OCI-LY7 (cell line): ENCODE measurements around the gene EYA2. TPM values are rescaled to one million over a fixed set of nuclear protein-coding genes. Genes with fewer than 3 reads are reported as not detected.

Experiments used
- BruUV-seq: library from RNA; stranded (reverse); fragments of 400-500 nt; replicated peaks from 2 replicates; lab custom pipeline; 2021; lab: Mats Ljungman, UMichigan
- CTCF ChIA-PET: fragments of 300-600 bp; sonication (Branson Sonifier 250); formaldehyde crosslinking; loops from one replicate; lab custom pipeline; 2022; ENCODE audit warnings: antibody characterized with exemption; ENCODE audit not compliant: unreplicated experiment; lab: Charles Lee
- POLR2A ChIA-PET: fragments of 300-600 bp; sonication (Branson Sonifier 250); formaldehyde crosslinking; loops from one replicate; lab custom pipeline; 2022; ENCODE audit warnings: antibody characterized with exemption; lab: Charles Lee
- DNase-seq: peaks from one replicate; pipeline ENCODE4 v3.0.0-alpha.2; 2015; ENCODE audit warnings: low spot score
- H2AFZ ChIP-seq: fragments of 200-600 bp; sonication (generic), shearing (Covaris generic); 2 replicates; pipeline ENCODE4 v1.6.1; 2014; ENCODE audit warnings: mild to moderate bottlenecking, antibody characterized with exemption, low read length, moderate library complexity
- H3K27ac ChIP-seq: fragments of 200-600 bp; sonication (generic); 2 replicates; pipeline ENCODE4 v1.5.1; 2014; ENCODE audit warnings: mixed run types, low read depth, mild to moderate bottlenecking, moderate library complexity, low read length, inconsistent platforms; ENCODE audit not compliant: poor library complexity, severe bottlenecking
- H3K36me3 ChIP-seq: fragments of 200-600 bp; sonication (generic); 2 replicates; pipeline ENCODE4 v1.6.1; 2014; ENCODE audit warnings: mild to moderate bottlenecking, antibody characterized with exemption, low read length, moderate library complexity, mixed read lengths; ENCODE audit not compliant: insufficient read depth
- H3K4me1 ChIP-seq: fragments of 200-600 bp; sonication (generic); 2 replicates; pipeline ENCODE4 v1.5.1; 2014; ENCODE audit warnings: mild to moderate bottlenecking, low read length; ENCODE audit not compliant: insufficient read depth, poor library complexity, severe bottlenecking
- H3K4me2 ChIP-seq: fragments of 200-600 bp; sonication (generic); 2 replicates; pipeline ENCODE4 v1.6.1; 2014; ENCODE audit warnings: mild to moderate bottlenecking, low read length
- H3K4me3 ChIP-seq: fragments of 200-600 bp; sonication (generic); 2 replicates; pipeline ENCODE4 v1.5.1; 2014; ENCODE audit warnings: mild to moderate bottlenecking, low read depth, low read length; ENCODE audit not compliant: poor library complexity, severe bottlenecking
- H3K79me2 ChIP-seq: fragments of 200-600 bp; sonication (generic); 2 replicates; pipeline ENCODE4 v1.6.1; 2016; ENCODE audit warnings: low read depth, mild to moderate bottlenecking, low read length, moderate library complexity, mixed read lengths; ENCODE audit not compliant: insufficient read depth
- H3K9me2 ChIP-seq: fragments of 200-600 bp; sonication (generic); 2 replicates; pipeline ENCODE4 v1.6.1; 2016; ENCODE audit warnings: mild to moderate bottlenecking, low read length, mixed read lengths; ENCODE audit not compliant: insufficient read depth
- H3K9me3 ChIP-seq: fragments of 200-600 bp; sonication (generic); 2 replicates; pipeline ENCODE4 v1.6.1; 2014; ENCODE audit warnings: mild to moderate bottlenecking, mixed run types, low read length, mixed read lengths
- H4K20me1 ChIP-seq: fragments of 200-600 bp; sonication (generic); 2 replicates; pipeline ENCODE4 v1.6.1; 2014; ENCODE audit warnings: mild to moderate bottlenecking, antibody characterized with exemption, low read length, moderate library complexity, mixed read lengths; ENCODE audit not compliant: insufficient read depth
- EZH2phosphoT487 ChIP-seq: fragments of 200-600 bp; sonication (generic); IDR thresholded peaks from 2 replicates; pipeline ENCODE4 v1.6.1; 2018; ENCODE audit warnings: low read depth, borderline replicate concordance, mild to moderate bottlenecking, mixed run types, antibody characterized with exemption, low read length, moderate library complexity, mixed read lengths
- intact Hi-C: fragments of 100-400 bp; cut with micrococcal nuclease; formaldehyde crosslinking; loops from one replicate; pipeline ENCODE4 v1.10.0; 2022; ENCODE audit not compliant: unreplicated experiment
- total RNA-seq, 2 experiments: library from RNA; depleted of rRNA in 1 of 2; stranded (reverse); fragments of >200 nt in 1 of 2; shearing (Covaris generic) in 1 of 2; gene quantifications; 2 replicates each; pipeline ENCODE4 v1.2.3, GENCODE V29; 2014 to 2022
- TF ChIP-seq, protein P1 (sequence below): fragments of 200-600 bp; sonication (generic); conservative IDR thresholded peaks from 2 replicates; pipeline ENCODE4 v1.5.1; 2014; ENCODE audit warnings: mild to moderate bottlenecking, antibody characterized with exemption, low read length, moderate library complexity, mixed read lengths

Gene EYA2
- total RNA-seq, 2 experiments from 2014 or later, result not detected

DNA sequence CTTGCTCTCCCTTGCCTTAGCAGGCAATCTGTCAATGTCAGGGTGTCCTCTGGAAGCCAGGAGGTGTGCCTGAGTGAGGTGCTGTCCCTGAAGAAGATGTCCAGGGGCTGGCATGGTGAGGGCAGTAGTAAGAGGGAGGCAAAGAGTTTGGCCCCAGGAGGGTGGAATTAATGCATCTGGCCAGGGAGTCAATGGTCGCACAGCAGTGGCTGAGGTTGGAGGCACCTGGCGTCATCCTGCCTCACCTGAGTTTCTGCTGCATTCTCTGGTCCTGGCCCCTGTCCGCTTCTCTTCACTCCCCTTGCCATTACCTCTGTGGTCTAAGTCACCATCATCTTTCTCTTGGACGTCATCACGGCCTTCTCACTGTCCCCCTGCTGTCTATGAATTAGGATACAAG is 255.3 kb downstream of the EYA2 start:
- no peak overlapping the region for H3K4me3 ChIP-seq
- H3K79me2 ChIP-seq, result no peaks in the 10 kb centered on the region
- BruUV-seq, result no TSS peak
- H2AFZ ChIP-seq, result no peak overlapping the region
- no peak for DNase-seq
- no peaks in the 10 kb centered on the region for H3K9me2 ChIP-seq
- no peak overlapping the region for H3K27ac ChIP-seq
- intact Hi-C loops, result loop anchor here (1.0 kb wide), 1 partner anchor 392 kb away; no protein-coding TSS in a partner anchor
- no peak overlapping the region for H3K4me2 ChIP-seq
- CTCF ChIA-PET, result no interaction called here
- no peaks in the 10 kb centered on the region for H3K36me3 ChIP-seq
- TF ChIP-seq, protein P1, sequence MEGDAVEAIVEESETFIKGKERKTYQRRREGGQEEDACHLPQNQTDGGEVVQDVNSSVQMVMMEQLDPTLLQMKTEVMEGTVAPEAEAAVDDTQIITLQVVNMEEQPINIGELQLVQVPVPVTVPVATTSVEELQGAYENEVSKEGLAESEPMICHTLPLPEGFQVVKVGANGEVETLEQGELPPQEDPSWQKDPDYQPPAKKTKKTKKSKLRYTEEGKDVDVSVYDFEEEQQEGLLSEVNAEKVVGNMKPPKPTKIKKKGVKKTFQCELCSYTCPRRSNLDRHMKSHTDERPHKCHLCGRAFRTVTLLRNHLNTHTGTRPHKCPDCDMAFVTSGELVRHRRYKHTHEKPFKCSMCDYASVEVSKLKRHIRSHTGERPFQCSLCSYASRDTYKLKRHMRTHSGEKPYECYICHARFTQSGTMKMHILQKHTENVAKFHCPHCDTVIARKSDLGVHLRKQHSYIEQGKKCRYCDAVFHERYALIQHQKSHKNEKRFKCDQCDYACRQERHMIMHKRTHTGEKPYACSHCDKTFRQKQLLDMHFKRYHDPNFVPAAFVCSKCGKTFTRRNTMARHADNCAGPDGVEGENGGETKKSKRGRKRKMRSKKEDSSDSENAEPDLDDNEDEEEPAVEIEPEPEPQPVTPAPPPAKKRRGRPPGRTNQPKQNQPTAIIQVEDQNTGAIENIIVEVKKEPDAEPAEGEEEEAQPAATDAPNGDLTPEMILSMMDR, result no peak
- no peak for TF ChIP-seq EZH2phosphoT487
- no peaks in the 10 kb centered on the region for H3K4me1 ChIP-seq
- no peaks in the 10 kb centered on the region for H4K20me1 ChIP-seq
- POLR2A ChIA-PET, result no interaction called here
- H3K9me3 ChIP-seq, result no peaks in the 10 kb centered on the region

DNA sequence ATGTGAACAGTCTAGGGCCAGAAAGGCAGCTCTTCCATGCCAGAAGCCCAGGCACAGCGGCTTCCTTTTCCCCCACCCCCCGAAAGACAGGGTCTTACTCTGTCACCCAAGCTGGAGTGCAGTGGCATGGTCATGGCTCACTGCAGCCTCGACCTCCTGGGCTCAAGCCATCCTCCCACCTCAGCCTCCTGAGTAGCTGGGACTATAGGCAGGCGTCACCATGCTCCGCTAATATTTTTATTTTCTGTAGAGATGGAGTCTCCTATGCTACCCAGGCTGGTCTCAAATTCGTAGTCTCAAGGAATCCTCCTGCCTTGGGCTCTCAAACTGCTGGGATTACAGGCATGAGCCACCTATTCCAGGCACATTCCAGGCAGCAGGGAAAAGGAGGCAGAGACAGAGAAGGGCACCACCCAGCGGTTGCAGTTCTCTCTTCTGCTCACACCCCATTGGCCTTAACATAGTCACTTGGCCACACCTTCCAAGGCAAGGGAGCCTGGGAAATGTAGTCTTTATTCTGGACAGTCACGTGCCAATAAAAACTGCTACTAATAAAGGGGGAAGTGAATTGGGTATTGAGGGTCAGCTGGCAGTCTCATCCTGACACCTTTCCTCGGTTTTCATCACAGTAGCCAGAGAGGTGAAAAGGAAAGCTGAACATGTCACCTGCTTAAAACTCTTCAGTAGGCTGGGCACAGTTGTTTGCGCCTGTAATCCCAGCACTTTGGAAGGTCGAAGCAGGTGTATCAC is 255.9 kb downstream of the EYA2 start:
- Histone ChIP-seq H3K4me2 (peak overlapping the region; percentile 30; the same call in 1 of the 2 replicates), H3K4me1 (no peaks in the 10 kb centered on the region), H4K20me1 (no peaks in the 10 kb centered on the region), H3K36me3 (no peaks in the 10 kb centered on the region), H2AFZ (no peak overlapping the region), H3K27ac (no peak overlapping the region), H3K9me3 (no peaks in the 10 kb centered on the region), H3K4me3 (no peak overlapping the region), H3K79me2 (no peaks in the 10 kb centered on the region), H3K9me2 (no peaks in the 10 kb centered on the region)
- POLR2A ChIA-PET, result no interaction called here
- peak; percentile 73 for DNase-seq
- TF ChIP-seq, protein P1, result peak; percentile 91
- TF ChIP-seq EZH2phosphoT487, result no peak
- BruUV-seq, result no TSS peak
- CTCF ChIA-PET, result no interaction called here
- intact Hi-C loops, result loop anchor here (1.0 kb wide), 1 partner anchor 392 kb away; no protein-coding TSS in a partner anchor

- no peak for TF ChIP-seq EZH2phosphoT487
- TF ChIP-seq, protein P1, result no peak
- no peaks in the 10 kb centered on the region for H3K36me3 ChIP-seq
- ChIA-PET CTCF (no interaction called here), POLR2A (no interaction called here)
- H3K9me3 ChIP-seq, result no peaks in the 10 kb centered on the region
- H3K4me3 ChIP-seq, result no peak overlapping the region
- no TSS peak for BruUV-seq
- intact Hi-C loops, result no loop called here
- H2AFZ ChIP-seq, result no peak overlapping the region
- H4K20me1 ChIP-seq, result no peaks in the 10 kb centered on the region
- no peak overlapping the region for H3K27ac ChIP-seq
- no peaks in the 10 kb centered on the region for H3K4me1 ChIP-seq
- DNase-seq, result no peak
- no peak overlapping the region for H3K4me2 ChIP-seq
- no peaks in the 10 kb centered on the region for H3K9me2 ChIP-seq
- H3K79me2 ChIP-seq, result no peaks in the 10 kb centered on the region
Observed at GRCh38 chr20:47152068-47152467, 257.4 kb downstream of the EYA2 start.
